ENCODE measurements around the gene GRK7.
"Not testable (repeated sequence)": the region's sequence is repeated elsewhere in the genome, so short reads cannot be mapped to it uniquely, and the experiment has no call there.

DNA sequence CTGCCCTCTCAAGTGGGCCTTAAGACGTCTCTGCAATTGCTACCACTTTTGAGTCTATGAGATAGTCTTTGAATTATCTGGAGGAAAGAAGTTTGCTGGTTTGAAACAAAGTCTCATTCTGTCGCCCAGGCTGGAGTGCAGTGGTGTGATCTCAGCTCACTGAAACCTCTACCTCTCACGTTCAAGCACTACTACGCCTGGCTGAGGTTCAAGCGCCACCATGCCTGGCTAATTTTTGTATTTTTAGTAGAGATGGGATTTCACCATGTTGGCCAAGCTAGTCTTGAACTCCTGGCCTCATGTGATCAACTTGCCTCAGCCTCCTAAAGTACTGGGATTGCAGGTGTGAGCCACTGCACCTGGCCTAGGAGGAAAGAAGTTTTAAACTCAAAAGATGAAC, 25.5 kb downstream of the GRK7 start:
- TF ChIP-seq ZFX (IDR thresholded peaks at IDR 0.05; ENCODE audit: borderline replicate concordance), result not testable (repeated sequence)
- TF ChIP-seq, protein P1, sequence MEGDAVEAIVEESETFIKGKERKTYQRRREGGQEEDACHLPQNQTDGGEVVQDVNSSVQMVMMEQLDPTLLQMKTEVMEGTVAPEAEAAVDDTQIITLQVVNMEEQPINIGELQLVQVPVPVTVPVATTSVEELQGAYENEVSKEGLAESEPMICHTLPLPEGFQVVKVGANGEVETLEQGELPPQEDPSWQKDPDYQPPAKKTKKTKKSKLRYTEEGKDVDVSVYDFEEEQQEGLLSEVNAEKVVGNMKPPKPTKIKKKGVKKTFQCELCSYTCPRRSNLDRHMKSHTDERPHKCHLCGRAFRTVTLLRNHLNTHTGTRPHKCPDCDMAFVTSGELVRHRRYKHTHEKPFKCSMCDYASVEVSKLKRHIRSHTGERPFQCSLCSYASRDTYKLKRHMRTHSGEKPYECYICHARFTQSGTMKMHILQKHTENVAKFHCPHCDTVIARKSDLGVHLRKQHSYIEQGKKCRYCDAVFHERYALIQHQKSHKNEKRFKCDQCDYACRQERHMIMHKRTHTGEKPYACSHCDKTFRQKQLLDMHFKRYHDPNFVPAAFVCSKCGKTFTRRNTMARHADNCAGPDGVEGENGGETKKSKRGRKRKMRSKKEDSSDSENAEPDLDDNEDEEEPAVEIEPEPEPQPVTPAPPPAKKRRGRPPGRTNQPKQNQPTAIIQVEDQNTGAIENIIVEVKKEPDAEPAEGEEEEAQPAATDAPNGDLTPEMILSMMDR (IDR thresholded peaks at IDR 0.05), result not testable (repeated sequence)

Data from 22Rv1 (cell line).